Endothelial cell of umbilical vein (primary cell): ENCODE results near the gene EPC1. TPM values are rescaled to one million over a fixed set of nuclear protein-coding genes. Genes with fewer than 3 reads are reported as not detected.

Source experiments
- BruUV-seq: library from RNA; stranded (reverse); fragments of 400-500 nt; replicated peaks from 2 replicates; lab custom pipeline; 2021; lab: Mats Ljungman, UMichigan
- CTCF ChIA-PET: fragments of 300-600, 350-600 bp; sonication (Branson Sonifier 250); formaldehyde crosslinking; loops from one replicate; lab custom pipeline; 2021; ENCODE audit warnings: antibody characterized with exemption, inconsistent platforms; lab: Charles Lee
- POLR2A ChIA-PET: fragments of 300-600, 350-600 bp; sonication (Branson Sonifier 250); formaldehyde crosslinking; loops from one replicate; lab custom pipeline; 2021; ENCODE audit warnings: antibody characterized with exemption, inconsistent platforms; lab: Charles Lee
- DNase-seq: peaks from one replicate; pipeline ENCODE4 v3.0.0-alpha.2; 2011; ENCODE audit warnings: low read depth, low spot score
- FAIRE-seq: peaks from 2 replicates; lab custom pipeline; 2011; peaks lifted over from hg19 to GRCh38; lab: Jason Lieb, UNC
- H2AFZ ChIP-seq: 2 replicates; pipeline ENCODE4 v1.6.0; 2012; ENCODE audit warnings: low read depth, low read length, control low read depth, inconsistent platforms
- H3K27ac ChIP-seq: 2 replicates; pipeline ENCODE4 v1.5.1; 2011; ENCODE audit warnings: low read depth, mild to moderate bottlenecking, control low read depth, low read length, moderate library complexity; ENCODE audit not compliant: insufficient read depth
- H3K27me3 ChIP-seq, 2 experiments: 2 replicates each; pipeline versions ENCODE4 v1.6.0 to v1.6.1; 2011; ENCODE audit warnings: low read length in 2 of 2, mixed read lengths in 1 of 2; ENCODE audit not compliant: control insufficient read depth in 2 of 2, insufficient read depth in 2 of 2
- H3K36me3 ChIP-seq, 2 experiments: 2 replicates in 1 of 2; 3 replicates in 1 of 2; pipeline ENCODE4 v1.5.1; 2011; ENCODE audit warnings: low read length in 2 of 2, mild to moderate bottlenecking in 1 of 2, moderate library complexity in 1 of 2; ENCODE audit not compliant: control insufficient read depth in 2 of 2, insufficient read depth in 2 of 2; ENCODE audit errors: extremely low read depth in 1 of 2
- H3K4me1 ChIP-seq: 3 replicates; pipeline ENCODE4 v1.5.1; 2011; ENCODE audit warnings: mild to moderate bottlenecking, low read length; ENCODE audit not compliant: control insufficient read depth, insufficient read depth; ENCODE audit errors: extremely low read depth
- H3K4me2 ChIP-seq: 2 replicates; pipeline ENCODE4 v1.6.1; 2011; ENCODE audit warnings: low read length, control low read depth, mixed read lengths; ENCODE audit not compliant: insufficient read depth
- H3K4me3 ChIP-seq, 3 experiments: fragments of 200-600 bp in 1 of 3; sonication (generic), shearing (Covaris generic) in 1 of 3; replicated peaks in 1 of 3; 2 replicates each; pipeline ENCODE4 v1.5.1; 2011 to 2016; ENCODE audit warnings: control low read depth in 3 of 3, low read length in 3 of 3, mild to moderate bottlenecking in 2 of 3, inconsistent platforms in 1 of 3, low read depth in 1 of 3, moderate library complexity in 1 of 3; ENCODE audit not compliant: insufficient read depth in 1 of 3
- H3K79me2 ChIP-seq: 2 replicates; pipeline ENCODE4 v1.6.0; 2012; ENCODE audit warnings: low read length, inconsistent platforms; ENCODE audit not compliant: control insufficient read depth, insufficient read depth
- H3K9ac ChIP-seq: replicated peaks from 2 replicates; pipeline ENCODE3; 2011; ENCODE audit warnings: low read length, control low read depth; ENCODE audit not compliant: insufficient read depth; ENCODE audit errors: extremely low read depth
- H3K9me1 ChIP-seq: replicated peaks from 3 replicates; pipeline ENCODE4 v1.6.0; 2011; ENCODE audit warnings: mild to moderate bottlenecking, low read length; ENCODE audit not compliant: control insufficient read depth, insufficient read depth; ENCODE audit errors: extremely low read depth
- H3K9me3 ChIP-seq: replicated peaks from 2 replicates; pipeline ENCODE4 v1.5.1; 2012; ENCODE audit warnings: low read length, inconsistent platforms; ENCODE audit not compliant: control insufficient read depth, insufficient read depth
- H4K20me1 ChIP-seq: replicated peaks from 2 replicates; pipeline ENCODE3; 2011; ENCODE audit warnings: mild to moderate bottlenecking, low read length; ENCODE audit not compliant: control insufficient read depth, insufficient read depth; ENCODE audit errors: extremely low read depth
- EZH2 ChIP-seq: IDR thresholded peaks from 2 replicates; pipeline ENCODE4 v1.6.1; 2012; ENCODE audit warnings: borderline replicate concordance, low read depth, mild to moderate bottlenecking, moderate library complexity, low read length, inconsistent platforms; ENCODE audit not compliant: severe bottlenecking
- FOS ChIP-seq: IDR thresholded peaks from 2 replicates; pipeline ENCODE4 v1.6.1; 2011; ENCODE audit warnings: mild to moderate bottlenecking, low read length, moderate library complexity, borderline replicate concordance; ENCODE audit not compliant: insufficient read depth
- POLR2A ChIP-seq: IDR thresholded peaks from 2 replicates; pipeline ENCODE4 v1.6.1; 2012; ENCODE audit warnings: low read depth, mild to moderate bottlenecking, control low read depth, low read length
- dilution Hi-C: fragments of 300-500 bp; cut with MboI; formaldehyde crosslinking; loops from one replicate; pipeline ENCODE4 v1.15.0; 2019; ENCODE audit warnings: low sequenced_read_pairs; ENCODE audit not compliant: extremely low pct_ligation_motif_present
- intact Hi-C: fragments of 100-400 bp; cut with micrococcal nuclease; formaldehyde crosslinking; loops from one replicate; pipeline ENCODE4 v1.10.0; 2022
- polyA plus RNA-seq, 4 experiments: library from polyadenylated mRNA; depleted of rRNA in 3 of 4; stranded (reverse) in 3 of 4; unstranded in 1 of 4; fragments of >200 nt; gene quantifications; 2 replicates each; pipeline versions ENCODE4 v1.2.1 to v1.2.3, GENCODE V29; 2011 to 2012; ENCODE audit warnings: missing spikeins in 1 of 4
- total RNA-seq: library from RNA; stranded (reverse); gene quantifications from 2 replicates; pipeline ENCODE4 v1.2.3, GENCODE V29; 2021
- TF ChIP-seq, protein P1 (sequence below), 2 donors: IDR thresholded peaks; 1 replicate in 1 of 2; 2 replicates in 1 of 2; pipeline ENCODE4 v1.5.1; 2011; ENCODE audit warnings: low read length in 2 of 2, mild to moderate bottlenecking in 2 of 2, moderate library complexity in 2 of 2, control low read depth in 1 of 2, inconsistent platforms in 1 of 2, low read depth in 1 of 2; ENCODE audit not compliant: insufficient read depth in 1 of 2; ENCODE audit errors: extremely low read depth in 1 of 2
- TF ChIP-seq, protein P2 (sequence below): IDR thresholded peaks from 2 replicates; pipeline ENCODE4 v1.6.1; 2011; ENCODE audit not compliant: insufficient read depth, insufficient read length

EPC1 gene
- total and polyA plus RNA-seq, 2 donors (not counting 3 experiments of a cell fraction or from before 2014, with no cell fraction given) = 27.9 to 39.0 TPM

DNA sequence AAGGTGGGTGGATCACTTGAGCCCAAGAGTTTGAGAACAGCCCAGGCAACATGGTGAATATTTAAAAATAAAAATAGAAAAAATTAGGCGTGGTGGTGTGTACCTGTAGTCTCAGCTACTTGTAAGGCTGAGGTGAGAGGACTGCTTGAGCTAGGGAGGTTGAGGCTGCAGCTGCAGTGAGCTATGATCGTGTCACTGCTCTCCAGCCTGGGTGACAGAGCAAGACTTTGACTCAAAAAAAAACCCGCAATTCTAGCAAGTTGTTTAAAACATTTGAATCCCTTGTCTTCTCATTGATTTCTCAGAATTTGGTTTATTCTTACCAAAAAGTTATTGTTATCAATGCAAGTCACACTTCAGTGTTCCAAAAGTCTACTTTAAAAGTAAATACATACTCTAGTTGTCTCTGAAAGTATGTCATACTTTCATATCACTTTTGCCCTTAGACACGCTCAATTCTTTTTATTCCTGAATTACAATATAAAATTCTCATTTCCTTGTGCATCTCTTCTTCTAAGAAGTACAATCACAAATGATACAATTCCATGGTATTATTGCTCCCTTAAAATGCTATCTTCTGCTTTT, 6.3 kb downstream of the EPC1 start:
- Histone ChIP-seq H3K9me1 (peaks cover 3% of the 10 kb centered on the region), H3K4me1 (peaks cover 13% of the 10 kb centered on the region), H3K79me2 (peaks cover 96% of the 10 kb centered on the region), H4K20me1 (peaks cover 16% of the 10 kb centered on the region), H3K4me2 (no peak overlapping the region), H3K36me3 (peaks cover 0 to 5% of the 10 kb centered on the region in 2 experiments), H3K27ac (no peak overlapping the region), H3K9me3 (no peaks in the 10 kb centered on the region), H3K4me3 (no peak overlapping the region), H3K9ac (no peak overlapping the region), H3K27me3 (no peaks in the 10 kb centered on the region), H2AFZ (no peak overlapping the region)
- POLR2A ChIA-PET = no interaction called here
- CTCF ChIA-PET = interaction anchor here (0.7 kb wide), 1 partner anchor 84 kb away, joined by 3 read pairs; no protein-coding TSS in a partner anchor
- dilution Hi-C loops (no loop called here), intact Hi-C loops (no loop called here)
- FAIRE-seq (no peak), DNase-seq (no peak)
- TF ChIP-seq, protein P1, sequence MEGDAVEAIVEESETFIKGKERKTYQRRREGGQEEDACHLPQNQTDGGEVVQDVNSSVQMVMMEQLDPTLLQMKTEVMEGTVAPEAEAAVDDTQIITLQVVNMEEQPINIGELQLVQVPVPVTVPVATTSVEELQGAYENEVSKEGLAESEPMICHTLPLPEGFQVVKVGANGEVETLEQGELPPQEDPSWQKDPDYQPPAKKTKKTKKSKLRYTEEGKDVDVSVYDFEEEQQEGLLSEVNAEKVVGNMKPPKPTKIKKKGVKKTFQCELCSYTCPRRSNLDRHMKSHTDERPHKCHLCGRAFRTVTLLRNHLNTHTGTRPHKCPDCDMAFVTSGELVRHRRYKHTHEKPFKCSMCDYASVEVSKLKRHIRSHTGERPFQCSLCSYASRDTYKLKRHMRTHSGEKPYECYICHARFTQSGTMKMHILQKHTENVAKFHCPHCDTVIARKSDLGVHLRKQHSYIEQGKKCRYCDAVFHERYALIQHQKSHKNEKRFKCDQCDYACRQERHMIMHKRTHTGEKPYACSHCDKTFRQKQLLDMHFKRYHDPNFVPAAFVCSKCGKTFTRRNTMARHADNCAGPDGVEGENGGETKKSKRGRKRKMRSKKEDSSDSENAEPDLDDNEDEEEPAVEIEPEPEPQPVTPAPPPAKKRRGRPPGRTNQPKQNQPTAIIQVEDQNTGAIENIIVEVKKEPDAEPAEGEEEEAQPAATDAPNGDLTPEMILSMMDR (IDR thresholded peaks at IDR 0.05; ENCODE audit: extremely low read depth in 1 of 2, insufficient read depth in 1 of 2, low read depth in 1 of 2, low read length in 2 of 2) = no peak
- TF ChIP-seq EZH2 (no peak), POLR2A (no peak), FOS (no peak)
- TF ChIP-seq, protein P2, sequence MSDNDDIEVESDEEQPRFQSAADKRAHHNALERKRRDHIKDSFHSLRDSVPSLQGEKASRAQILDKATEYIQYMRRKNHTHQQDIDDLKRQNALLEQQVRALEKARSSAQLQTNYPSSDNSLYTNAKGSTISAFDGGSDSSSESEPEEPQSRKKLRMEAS = no peak
- no TSS peak for BruUV-seq
